ENCODE results near the gene MED13.

GRCh38 chr17:61966191-61966590, 98.9 kb downstream of the MED13 start:
- no peak for TF ChIP-seq CTCF (IDR thresholded peaks at IDR 0.05; ENCODE audit: poor library complexity)
- TF ChIP-seq EZH2phosphoT487 (IDR thresholded peaks at IDR 0.05; ENCODE audit: low read depth, severe bottlenecking, unreplicated experiment): no peak
- no peak for TF ChIP-seq EZH2 (IDR thresholded peaks at IDR 0.05; ENCODE audit: borderline replicate concordance)

All from hepatocyte (in vitro differentiated cells).